MV-4-11 (cell line): ENCODE data around the gene PACRG.
A peak's percentile ranks its signal among the peaks of the same experiment; 100 is the strongest.

ENCODE experiments used
- DNase-seq: peaks from one replicate; lab custom pipeline; 2025; lab: John Stamatoyannopoulos, UW

Gene PACRG

GRCh38 chr6:163354085-163354484, 626.3 kb downstream of the PACRG start:
- DNase-seq, result peak; percentile 93

- DNase-seq, result peak; percentile 97
These were observed 627.1 kb downstream of the PACRG start for GRCh38 chr6:163354761-163355425.

- DNase-seq, result peak; percentile 93
These were observed 627.7 kb downstream of the PACRG start for GRCh38 chr6:163355426-163355991.

GRCh38 chr6:163356324-163356723, 628.5 kb downstream of the PACRG start:
- DNase-seq, result peak; percentile 88

GRCh38 chr6:163356743-163357142, 629.0 kb downstream of the PACRG start:
- DNase-seq, result no peak

- DNase-seq, result no peak
These were observed 636.9 kb downstream of the PACRG start for GRCh38 chr6:163364641-163365040.
